ENCODE data around the gene CPVL.

DNA sequence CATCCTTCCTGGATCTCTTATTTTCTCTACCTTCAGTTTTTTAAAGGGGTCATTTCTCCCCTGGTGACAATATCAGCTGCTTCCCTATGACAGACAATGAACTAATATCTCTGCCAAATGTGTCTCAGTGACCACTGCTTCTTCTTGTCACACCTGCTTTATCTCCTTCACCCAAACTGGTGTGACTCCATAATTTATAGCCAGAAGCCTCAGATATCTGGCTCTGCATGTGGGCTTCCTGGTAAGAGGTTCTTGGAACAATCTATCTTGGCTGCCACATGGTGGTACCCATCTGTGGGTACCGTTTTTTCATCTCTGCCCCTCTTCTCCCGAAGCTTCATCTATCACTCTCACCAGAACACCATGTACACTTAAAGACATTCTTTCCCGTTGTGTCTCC is 37.0 kb downstream of the CPVL start:
- no peak for TF ChIP-seq POLR2A (IDR thresholded peaks at IDR 0.05; ENCODE audit: low read length)
- TF ChIP-seq GATA1 (IDR thresholded peaks at IDR 0.05; ENCODE audit: low read depth, low read length) = no peak

Data from erythroblast (primary cell).